GM23248 (cell line): ENCODE results near the gene ST6GALNAC3.

Experiments
- EZH2 ChIP-seq: fragments of 200-600 bp; sonication (generic); IDR thresholded peaks from 2 replicates; pipeline ENCODE4 v1.6.1; 2018; ENCODE audit warnings: antibody characterized with exemption, mild to moderate bottlenecking; ENCODE audit not compliant: insufficient read depth, poor library complexity, severe bottlenecking
- EZH2phosphoT487 ChIP-seq: fragments of 200-600 bp; sonication (generic); IDR thresholded peaks from 2 replicates; pipeline ENCODE4 v1.6.1; 2018; ENCODE audit warnings: antibody characterized with exemption, moderate library complexity, mild to moderate bottlenecking, low read depth; ENCODE audit not compliant: insufficient read depth

- TF ChIP-seq EZH2, result no peak
- no peak for TF ChIP-seq EZH2phosphoT487
Measured at GRCh38 chr1:76601465-76601864, 526.9 kb downstream of the ST6GALNAC3 start.
